GM18507 (cell line): ENCODE results near the gene ADGRG1.
"Not testable (repeated sequence)": the region's sequence is repeated elsewhere in the genome, so short reads cannot be mapped to it uniquely, and the experiment has no call there.

Source experiments
- DNase-seq: peaks from one replicate; pipeline ENCODE4 v3.0.0; 2011; ENCODE audit warnings: low read depth; ENCODE audit not compliant: insufficient read length; ENCODE audit errors: extremely low spot score
- FAIRE-seq: peaks from 2 replicates; lab custom pipeline; 2011; peaks lifted over from hg19 to GRCh38; lab: Jason Lieb, UNC

The ADGRG1 gene

GRCh38 chr16:57660715-57661463 is 32.5 kb downstream of the ADGRG1 start:
- FAIRE-seq = no peak

GRCh38 chr16:57661510-57661909 is 33.1 kb downstream of the ADGRG1 start:
- FAIRE-seq (no peak), DNase-seq (no peak)

More at GRCh38 chr16:57660715-57661463, 32.5 kb downstream of the ADGRG1 start:
- DNase-seq = no peak

GRCh38 chr16:57661936-57662906 is 33.8 kb downstream of the ADGRG1 start:
- DNase-seq = no peak
- FAIRE-seq = no peak

- DNase-seq (no peak), FAIRE-seq (no peak)
These were observed 35.0 kb downstream of the ADGRG1 start for GRCh38 chr16:57663436-57663835.

GRCh38 chr16:57663917-57664661 is 35.7 kb downstream of the ADGRG1 start:
- FAIRE-seq = no peak
- DNase-seq = no peak

- FAIRE-seq = no peak
These were observed 36.2 kb downstream of the ADGRG1 start for GRCh38 chr16:57664662-57665025.

GRCh38 chr16:57665541-57665940 is 37.1 kb downstream of the ADGRG1 start:
- DNase-seq (no peak), FAIRE-seq (no peak)

More at GRCh38 chr16:57664662-57665025, 36.2 kb downstream of the ADGRG1 start:
- DNase-seq = no peak

GRCh38 chr16:57666353-57667047 is 38.1 kb downstream of the ADGRG1 start:
- FAIRE-seq = no peak
- DNase-seq = no peak

- FAIRE-seq (no peak), DNase-seq (no peak)
These were observed 38.7 kb downstream of the ADGRG1 start for GRCh38 chr16:57667048-57667525.

GRCh38 chr16:57667526-57668262 is 39.3 kb downstream of the ADGRG1 start:
- DNase-seq = no peak
- no peak for FAIRE-seq

- no peak for DNase-seq
- FAIRE-seq = no peak
These were observed 39.8 kb downstream of the ADGRG1 start, which contains the start of gene ADGRG3 for GRCh38 chr16:57668263-57668571. ADGRG3 (plus strand) TSS chr16:57668306; CDS start chr16:57668348, 42 bp downstream.

- no peak for FAIRE-seq
These were observed 40.4 kb downstream of the ADGRG1 start for GRCh38 chr16:57668630-57669475.

GRCh38 chr16:57669476-57670162 is 41.2 kb downstream of the ADGRG1 start:
- FAIRE-seq = no peak

More at GRCh38 chr16:57668630-57669475, 40.4 kb downstream of the ADGRG1 start:
- DNase-seq = no peak

GRCh38 chr16:57670196-57670595 is 41.8 kb downstream of the ADGRG1 start:
- DNase-seq (no peak), FAIRE-seq (no peak)

More at GRCh38 chr16:57669476-57670162, 41.2 kb downstream of the ADGRG1 start:
- DNase-seq = no peak

GRCh38 chr16:57671451-57671850 is 43.0 kb downstream of the ADGRG1 start:
- DNase-seq, FAIRE-seq: not testable (repeated sequence)

GRCh38 chr16:57672416-57672815 is 44.0 kb downstream of the ADGRG1 start:
- DNase-seq = no peak
- no peak for FAIRE-seq

- DNase-seq (no peak), FAIRE-seq (no peak)
These were observed 44.4 kb downstream of the ADGRG1 start for GRCh38 chr16:57672824-57673223.
